ENCODE measurements around the gene B9D1. TPM values are rescaled to one million over a fixed set of nuclear protein-coding genes. Genes with fewer than 3 reads are reported as not detected.

Gene B9D1
- total and polyA plus RNA-seq, 5 donors from 2014 or later, result 1.2 to 2.1 (median 1.6) TPM

DNA sequence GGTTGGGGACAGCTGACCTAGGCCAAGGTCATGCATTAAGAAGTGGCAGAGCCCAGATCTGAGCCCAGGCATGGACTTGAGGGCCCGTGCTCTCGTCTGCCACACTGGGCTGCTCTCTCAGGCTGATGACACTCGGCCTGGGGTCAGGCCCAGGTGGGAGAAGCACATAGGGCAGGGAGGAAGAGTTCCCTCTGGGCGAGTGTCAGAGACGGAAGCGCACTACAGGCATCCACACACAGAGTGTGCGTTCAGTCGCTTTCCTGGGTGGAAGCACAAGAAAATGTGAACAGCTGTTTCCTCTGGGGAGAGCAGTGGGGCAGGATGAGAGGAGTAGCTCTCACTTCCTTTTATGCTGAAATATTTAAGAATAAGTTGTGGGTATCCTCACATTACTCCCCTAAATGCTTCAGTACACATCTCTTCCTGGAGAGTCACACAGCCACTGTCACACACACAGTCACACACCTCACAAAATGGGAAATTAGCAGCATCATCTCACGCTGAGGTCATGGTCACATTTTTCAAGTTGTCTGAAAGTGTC is 59.7 kb downstream of the B9D1 start:
- H3K36me3 Mint-ChIP-seq, result peaks cover 3% of the 10 kb centered on the region
- peaks cover 25% of the 10 kb centered on the region for H3K4me1 ChIP-seq (ENCODE audit: control insufficient read depth, insufficient read depth, low read length, poor library complexity, severe bottlenecking)
- ATAC-seq (ENCODE audit: low read depth in 2 of 2) (no peak), DNase-seq (no peak)
- no peaks in the 10 kb centered on the region for H3K9me3 ChIP-seq (ENCODE audit: control insufficient read depth in 2 of 2, low read length in 2 of 2)
- no peaks in the 10 kb centered on the region for H3K9me3 Mint-ChIP-seq
- H3K4me3 Mint-ChIP-seq, result no peak overlapping the region
- peaks cover 12 to 34% (median 23%) of the 10 kb centered on the region in 4 donors for H3K4me1 Mint-ChIP-seq
- H3K27ac Mint-ChIP-seq, result peak overlapping the region in 1 of 3 donors; percentile 76
- no peak overlapping the region for H3K4me3 ChIP-seq (ENCODE audit: low read depth, low read length)
- no peak overlapping the region for H3K27ac ChIP-seq (ENCODE audit: insufficient read depth, low read length, poor library complexity, severe bottlenecking)
- H3K36me3 ChIP-seq (ENCODE audit: control insufficient read depth, insufficient read depth, low read length), result no peaks in the 10 kb centered on the region
- no peaks in the 10 kb centered on the region for H3K27me3 Mint-ChIP-seq
- H3K27me3 ChIP-seq (ENCODE audit: control insufficient read depth, insufficient read depth, low read length), result no peaks in the 10 kb centered on the region

DNA sequence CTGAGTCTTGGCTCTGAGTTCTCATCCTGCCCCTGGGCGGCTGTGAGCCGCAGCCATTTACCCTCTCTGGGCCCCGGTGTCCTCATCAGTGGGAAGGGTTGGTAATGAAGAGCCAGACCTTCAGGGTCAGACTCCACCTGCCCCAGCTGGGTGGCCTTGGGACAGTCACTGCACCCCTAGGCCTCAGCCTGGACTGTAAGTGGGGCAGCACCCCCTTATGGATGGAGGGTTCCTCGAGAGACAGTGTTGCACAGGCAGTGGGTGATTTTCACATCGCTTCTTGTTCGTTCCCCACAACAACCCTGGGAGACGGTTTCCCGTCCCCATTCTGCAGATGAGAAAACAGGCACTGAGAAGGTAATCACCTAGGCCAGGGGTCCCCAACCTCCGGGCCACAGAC is 60.5 kb downstream of the B9D1 start:
- no peak for ATAC-seq (ENCODE audit: low read depth in 2 of 2)
- Mint-ChIP-seq H3K27me3 (no peaks in the 10 kb centered on the region), H3K9me3 (no peaks in the 10 kb centered on the region), H3K4me3 (no peak overlapping the region), H3K27ac (no peak overlapping the region), H3K4me1 (peaks cover 11 to 28% (median 21%) of the 10 kb centered on the region in 4 donors), H3K36me3 (peaks cover 3% of the 10 kb centered on the region)
- no peaks in the 10 kb centered on the region for H3K9me3 ChIP-seq (ENCODE audit: control insufficient read depth in 2 of 2, low read length in 2 of 2)
- H3K36me3 ChIP-seq (ENCODE audit: control insufficient read depth, insufficient read depth, low read length), result no peaks in the 10 kb centered on the region
- no peaks in the 10 kb centered on the region for H3K27me3 ChIP-seq (ENCODE audit: control insufficient read depth, insufficient read depth, low read length)
- H3K27ac ChIP-seq (ENCODE audit: insufficient read depth, low read length, poor library complexity, severe bottlenecking), result no peak overlapping the region
- peaks cover 25% of the 10 kb centered on the region for H3K4me1 ChIP-seq (ENCODE audit: control insufficient read depth, insufficient read depth, low read length, poor library complexity, severe bottlenecking)
- no peak overlapping the region for H3K4me3 ChIP-seq (ENCODE audit: low read depth, low read length)
- DNase-seq, result no peak

DNA sequence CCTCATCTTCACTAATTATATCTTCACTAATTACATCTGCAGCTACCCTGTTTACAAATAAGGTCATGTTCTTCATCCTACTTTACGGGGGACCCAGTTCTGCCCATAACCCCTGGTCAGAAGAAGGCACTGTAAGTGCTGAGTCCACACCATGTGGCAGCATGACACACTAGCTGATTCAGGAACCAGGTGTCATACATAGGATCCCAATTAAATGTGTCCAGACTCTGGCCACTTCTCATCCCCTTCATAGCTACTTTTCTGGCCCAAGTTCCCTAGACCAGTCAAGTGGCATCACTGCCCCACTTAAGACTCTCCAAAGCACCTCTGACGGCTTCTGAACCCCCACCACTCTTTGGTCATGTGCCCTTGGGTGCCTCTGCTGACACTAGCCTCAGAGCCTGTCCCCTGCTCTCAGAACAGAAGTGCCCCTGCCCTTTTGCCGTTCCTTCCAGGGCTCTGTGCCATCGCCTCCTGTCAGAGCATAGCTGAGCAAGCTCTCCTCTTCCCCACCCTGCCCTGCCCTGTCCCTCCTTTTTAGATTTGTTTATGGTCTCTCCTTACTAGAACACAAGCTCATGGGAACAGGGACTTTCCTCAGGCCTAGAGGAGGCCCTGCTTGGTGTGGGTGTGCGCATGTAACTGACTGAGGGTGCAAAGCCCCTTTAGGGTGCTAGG is 61.1 kb downstream of the B9D1 start:
- Mint-ChIP-seq H3K27ac (peak overlapping the region in 1 of 3 donors; percentile 58), H3K27me3 (no peaks in the 10 kb centered on the region), H3K4me3 (no peak overlapping the region), H3K36me3 (peaks cover 3% of the 10 kb centered on the region), H3K4me1 (peaks cover 5 to 23% (median 16%) of the 10 kb centered on the region in 4 donors), H3K9me3 (no peaks in the 10 kb centered on the region)
- peaks cover 19% of the 10 kb centered on the region for H3K4me1 ChIP-seq (ENCODE audit: control insufficient read depth, insufficient read depth, low read length, poor library complexity, severe bottlenecking)
- H3K27me3 ChIP-seq (ENCODE audit: control insufficient read depth, insufficient read depth, low read length), result no peaks in the 10 kb centered on the region
- no peaks in the 10 kb centered on the region for H3K36me3 ChIP-seq (ENCODE audit: control insufficient read depth, insufficient read depth, low read length)
- ATAC-seq (ENCODE audit: low read depth in 2 of 2), result no peak
- no peak overlapping the region for H3K27ac ChIP-seq (ENCODE audit: insufficient read depth, low read length, poor library complexity, severe bottlenecking)
- no peak overlapping the region for H3K4me3 ChIP-seq (ENCODE audit: low read depth, low read length)
- DNase-seq, result no peak
- no peaks in the 10 kb centered on the region for H3K9me3 ChIP-seq (ENCODE audit: control insufficient read depth in 2 of 2, low read length in 2 of 2)

DNA sequence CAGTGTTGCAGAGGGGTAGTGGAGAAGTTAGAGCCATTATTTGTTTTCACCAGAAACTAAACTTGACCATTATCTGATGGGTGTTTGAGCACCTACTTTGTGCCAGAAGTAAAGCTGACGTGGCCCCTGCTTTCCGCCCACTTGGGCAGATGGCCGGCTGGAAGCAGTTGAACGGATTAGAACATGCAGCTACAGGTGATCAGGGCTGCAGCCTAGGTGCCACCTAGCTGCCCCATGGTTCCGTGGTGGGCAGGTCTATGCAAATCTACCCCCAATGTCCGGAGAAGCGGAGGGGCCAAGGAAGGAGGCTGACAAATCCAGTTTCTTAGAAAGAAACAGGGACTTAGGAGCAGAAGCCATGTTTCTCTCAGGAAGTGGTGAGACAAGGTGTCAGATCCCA is 62.7 kb downstream of the B9D1 start:
- no peaks in the 10 kb centered on the region for H3K27me3 Mint-ChIP-seq

DNA sequence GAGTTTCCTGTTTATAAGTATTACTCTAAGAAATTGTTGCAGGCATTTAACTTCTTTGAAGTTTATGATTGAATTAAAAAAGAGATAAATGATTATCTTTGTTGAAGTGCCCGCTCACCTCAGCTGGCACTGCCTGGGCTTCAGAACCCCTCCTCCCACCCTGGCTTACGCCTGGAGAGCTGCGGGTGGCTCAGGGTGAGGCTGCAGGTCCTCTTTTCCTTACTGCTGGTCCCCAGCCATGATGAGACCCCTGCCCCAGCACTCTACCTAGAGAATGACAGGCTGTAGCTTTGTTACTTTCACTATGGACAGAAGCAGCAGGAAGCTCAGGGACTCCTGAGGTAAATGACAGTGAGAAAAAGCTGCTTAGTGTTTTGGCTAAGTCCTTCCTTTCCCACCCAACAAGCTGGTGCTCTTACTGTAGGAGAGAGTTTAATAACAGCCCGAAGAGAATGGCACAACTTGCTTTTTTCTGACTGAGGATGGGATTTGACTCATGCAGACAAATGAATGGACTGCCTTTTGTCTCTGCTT is 63.2 kb downstream of the B9D1 start:
- no peak for DNase-seq
- Mint-ChIP-seq H3K4me3 (no peak overlapping the region), H3K9me3 (no peaks in the 10 kb centered on the region), H3K27me3 (no peaks in the 10 kb centered on the region), H3K4me1 (peaks cover 0 to 7% (median 2%) of the 10 kb centered on the region in 4 donors), H3K36me3 (peaks cover 3% of the 10 kb centered on the region), H3K27ac (no peak overlapping the region)
- no peak overlapping the region for H3K4me3 ChIP-seq (ENCODE audit: low read depth, low read length)
- no peaks in the 10 kb centered on the region for H3K27me3 ChIP-seq (ENCODE audit: control insufficient read depth, insufficient read depth, low read length)
- no peaks in the 10 kb centered on the region for H3K36me3 ChIP-seq (ENCODE audit: control insufficient read depth, insufficient read depth, low read length)
- no peak for ATAC-seq (ENCODE audit: low read depth in 2 of 2)
- no peaks in the 10 kb centered on the region for H3K9me3 ChIP-seq (ENCODE audit: control insufficient read depth in 2 of 2, low read length in 2 of 2)
- no peak overlapping the region for H3K27ac ChIP-seq (ENCODE audit: insufficient read depth, low read length, poor library complexity, severe bottlenecking)
- peaks cover 3% of the 10 kb centered on the region for H3K4me1 ChIP-seq (ENCODE audit: control insufficient read depth, insufficient read depth, low read length, poor library complexity, severe bottlenecking)

More for the DNA sequence above, 62.7 kb downstream of the B9D1 start:
- no peak overlapping the region for H3K27ac Mint-ChIP-seq
- no peaks in the 10 kb centered on the region for H3K9me3 Mint-ChIP-seq
- ATAC-seq (ENCODE audit: low read depth in 2 of 2) (no peak), DNase-seq (no peak)
- no peak overlapping the region for H3K4me3 Mint-ChIP-seq
- Histone ChIP-seq H3K36me3 (ENCODE audit: control insufficient read depth, insufficient read depth, low read length) (no peaks in the 10 kb centered on the region), H3K4me3 (ENCODE audit: low read depth, low read length) (no peak overlapping the region), H3K9me3 (ENCODE audit: control insufficient read depth in 2 of 2, low read length in 2 of 2) (no peaks in the 10 kb centered on the region), H3K27ac (ENCODE audit: insufficient read depth, low read length, poor library complexity, severe bottlenecking) (no peak overlapping the region), H3K27me3 (ENCODE audit: control insufficient read depth, insufficient read depth, low read length) (no peaks in the 10 kb centered on the region), H3K4me1 (ENCODE audit: control insufficient read depth, insufficient read depth, low read length, poor library complexity, severe bottlenecking) (peaks cover 4% of the 10 kb centered on the region)
- peaks cover 3% of the 10 kb centered on the region for H3K36me3 Mint-ChIP-seq
- H3K4me1 Mint-ChIP-seq, result peaks cover 0 to 8% (median 2%) of the 10 kb centered on the region in 4 donors

DNA sequence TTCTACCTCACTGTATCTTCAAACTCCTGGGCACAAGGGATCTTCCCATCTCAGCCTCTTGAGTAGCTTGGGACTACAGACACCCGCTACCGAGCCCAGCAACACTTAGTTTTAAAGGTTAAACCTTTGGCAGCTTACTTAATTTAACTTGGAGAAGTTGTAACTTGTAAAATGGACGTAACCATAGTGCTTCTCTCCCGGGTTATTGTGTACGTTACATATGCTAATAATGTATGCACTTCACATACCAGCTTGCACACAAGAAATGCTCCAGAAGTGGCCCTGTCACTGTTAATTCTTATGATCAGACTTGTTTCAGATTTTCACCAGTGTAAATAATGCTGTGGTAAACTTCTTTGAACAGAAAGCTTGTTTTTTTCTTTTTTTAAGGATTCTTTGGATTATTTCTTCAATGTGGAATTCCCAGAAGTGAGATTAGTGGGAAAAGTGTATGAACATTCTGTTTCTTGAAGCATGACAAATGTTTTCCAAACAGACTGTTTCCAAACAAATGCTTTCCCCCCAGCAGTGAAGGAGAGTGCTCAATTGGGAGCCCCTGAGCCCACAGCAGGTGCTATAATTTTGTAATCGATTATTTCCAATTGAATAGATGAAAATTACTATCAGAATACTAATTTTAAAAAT is 63.8 kb downstream of the B9D1 start:
- H3K4me1 ChIP-seq (ENCODE audit: control insufficient read depth, insufficient read depth, low read length, poor library complexity, severe bottlenecking), result no peaks in the 10 kb centered on the region
- H3K4me3 ChIP-seq (ENCODE audit: low read depth, low read length), result no peak overlapping the region
- H3K27me3 Mint-ChIP-seq, result no peaks in the 10 kb centered on the region
- no peaks in the 10 kb centered on the region for H3K36me3 ChIP-seq (ENCODE audit: control insufficient read depth, insufficient read depth, low read length)
- no peak overlapping the region for H3K4me3 Mint-ChIP-seq
- peaks cover 3% of the 10 kb centered on the region for H3K36me3 Mint-ChIP-seq
- H3K27ac Mint-ChIP-seq, result no peak overlapping the region
- DNase-seq (no peak), ATAC-seq (ENCODE audit: low read depth in 2 of 2) (no peak)
- H3K9me3 Mint-ChIP-seq, result no peaks in the 10 kb centered on the region
- H3K9me3 ChIP-seq (ENCODE audit: control insufficient read depth in 2 of 2, low read length in 2 of 2), result no peaks in the 10 kb centered on the region
- H3K4me1 Mint-ChIP-seq, result peaks cover 0 to 4% (median 2%) of the 10 kb centered on the region in 4 donors
- no peaks in the 10 kb centered on the region for H3K27me3 ChIP-seq (ENCODE audit: control insufficient read depth, insufficient read depth, low read length)
- no peak overlapping the region for H3K27ac ChIP-seq (ENCODE audit: insufficient read depth, low read length, poor library complexity, severe bottlenecking)

DNA sequence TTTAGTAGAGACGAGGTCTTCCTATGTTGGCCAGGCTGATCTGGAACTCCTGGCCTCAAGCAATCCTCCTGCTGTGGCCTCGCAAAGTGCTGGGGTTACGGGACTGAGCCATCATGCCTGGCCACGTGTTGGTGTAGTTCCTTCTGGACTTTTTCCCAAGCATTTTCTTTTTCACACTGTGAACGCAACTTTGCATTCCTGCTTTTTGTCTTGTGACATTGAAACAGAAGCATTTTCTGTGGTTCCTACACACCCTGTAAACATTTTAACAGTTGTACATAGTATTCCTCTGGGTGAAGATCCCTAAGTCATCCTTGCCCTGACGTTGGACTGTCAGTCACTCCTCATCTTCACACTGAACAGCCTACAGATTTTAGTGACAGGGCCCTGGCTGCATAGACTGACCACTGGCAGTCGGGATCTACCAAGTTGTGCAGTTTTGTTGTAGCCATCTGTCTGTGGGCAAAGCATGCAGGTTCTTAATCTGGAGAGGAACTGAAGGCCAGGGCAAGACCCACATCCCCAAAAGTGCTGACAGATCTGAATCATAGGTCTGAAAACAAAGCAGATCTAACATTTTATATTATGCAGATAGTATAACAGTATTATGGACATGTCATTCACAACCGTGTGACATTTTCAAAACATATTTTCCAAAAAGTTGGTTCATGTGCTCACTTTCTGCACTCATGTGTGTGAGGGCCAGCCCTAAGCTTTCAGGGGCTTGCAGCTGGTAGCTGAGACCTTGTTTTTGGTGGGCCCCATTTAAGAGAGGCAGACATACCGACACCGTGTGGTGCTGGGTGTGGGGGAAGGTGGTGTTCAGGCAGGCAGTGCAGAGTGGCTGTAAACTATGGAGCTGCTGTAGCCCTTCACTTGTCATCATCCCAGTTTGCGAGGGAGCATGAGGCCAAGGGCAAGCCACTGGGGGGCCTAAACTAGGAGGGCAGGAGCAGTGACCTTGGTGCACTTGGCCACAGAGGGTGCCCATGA is 65.4 kb downstream of the B9D1 start:
- no peaks in the 10 kb centered on the region for H3K9me3 Mint-ChIP-seq
- DNase-seq (no peak), ATAC-seq (ENCODE audit: low read depth in 2 of 2) (no peak)
- H3K4me3 ChIP-seq (ENCODE audit: low read depth, low read length), result no peak overlapping the region
- H3K27me3 ChIP-seq (ENCODE audit: control insufficient read depth, insufficient read depth, low read length), result no peaks in the 10 kb centered on the region
- H3K4me1 Mint-ChIP-seq, result peaks cover 0 to 7% (median 0%) of the 10 kb centered on the region in 4 donors
- no peaks in the 10 kb centered on the region for H3K27me3 Mint-ChIP-seq
- no peak overlapping the region for H3K27ac ChIP-seq (ENCODE audit: insufficient read depth, low read length, poor library complexity, severe bottlenecking)
- H3K9me3 ChIP-seq (ENCODE audit: control insufficient read depth in 2 of 2, low read length in 2 of 2), result no peaks in the 10 kb centered on the region
- H3K27ac Mint-ChIP-seq, result no peak overlapping the region
- no peaks in the 10 kb centered on the region for H3K36me3 ChIP-seq (ENCODE audit: control insufficient read depth, insufficient read depth, low read length)
- no peak overlapping the region for H3K4me3 Mint-ChIP-seq
- H3K36me3 Mint-ChIP-seq, result peaks cover 3% of the 10 kb centered on the region
- H3K4me1 ChIP-seq (ENCODE audit: control insufficient read depth, insufficient read depth, low read length, poor library complexity, severe bottlenecking), result no peaks in the 10 kb centered on the region

Measured in CD4-positive, CD25-positive, alpha-beta regulatory T cell (primary cell).